Type B pancreatic cell (in vitro differentiated cells): ENCODE measurements around the gene KIF6. TPM values are rescaled to one million over a fixed set of nuclear protein-coding genes. Genes with fewer than 3 reads are reported as not detected.
"Not testable (repeated sequence)": the region's sequence is repeated elsewhere in the genome, so short reads cannot be mapped to it uniquely, and the experiment has no call there.

Source experiments
- DNase-seq: peaks from one replicate; pipeline ENCODE4 v3.0.0; 2021; ENCODE audit warnings: mixed read lengths; ENCODE audit not compliant: unreplicated experiment; ENCODE audit errors: extremely low spot score
- H3K27ac Mint-ChIP-seq: 2 replicates; pipeline ENCODE4 v1.8.0; 2021; ENCODE audit warnings: mild to moderate bottlenecking, mixed read lengths
- H3K27me3 Mint-ChIP-seq: 2 replicates; pipeline ENCODE4 v1.8.0; 2021; ENCODE audit warnings: mixed read lengths
- H3K36me3 Mint-ChIP-seq: 2 replicates; pipeline ENCODE4 v1.8.0; 2021; ENCODE audit warnings: mixed read lengths
- H3K4me1 Mint-ChIP-seq: one replicate; pipeline ENCODE4 v1.8.0; 2021; ENCODE audit warnings: mixed read lengths; ENCODE audit not compliant: unreplicated experiment
- H3K4me3 Mint-ChIP-seq: 2 replicates; pipeline ENCODE4 v1.8.0; 2021; ENCODE audit warnings: mild to moderate bottlenecking, mixed read lengths
- H3K9me3 Mint-ChIP-seq: 2 replicates; pipeline ENCODE4 v1.8.0; 2021; ENCODE audit warnings: mixed read lengths
- total RNA-seq: library from RNA; stranded (reverse); gene quantifications from 2 replicates; pipeline ENCODE4 v1.2.1, GENCODE V29; 2021; ENCODE audit warnings: low replicate concordance
- TF ChIP-seq, protein P1 (sequence below): fragments of 200-600 bp; sonication (generic); conservative IDR thresholded peaks from 2 replicates; pipeline ENCODE4 v1.5.0; 2021; ENCODE audit warnings: antibody characterized with exemption, mild to moderate bottlenecking

Gene KIF6
- total RNA-seq, 1 donor from 2014 or later: 3.3 TPM

DNA sequence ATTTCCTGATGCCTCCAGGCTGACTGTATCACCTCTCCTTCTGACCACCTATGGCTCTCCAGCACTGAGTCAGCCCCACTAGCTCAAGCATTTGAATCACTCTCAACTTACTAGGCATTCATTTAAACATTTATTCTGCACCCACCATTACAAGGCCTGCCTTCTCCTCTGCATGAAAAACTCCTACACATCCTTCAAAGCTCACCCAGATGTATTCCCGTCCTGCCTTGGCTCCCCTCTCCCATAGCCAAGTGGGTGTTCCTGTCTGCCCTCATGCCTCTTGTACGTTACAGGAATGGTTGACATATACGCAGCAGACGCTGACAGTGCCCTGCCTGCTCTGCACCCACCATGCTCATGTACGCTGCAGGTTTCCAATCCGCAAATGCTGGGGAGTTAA lies 432.6 kb downstream of the KIF6 start:
- no peak overlapping the region for H3K4me3 Mint-ChIP-seq
- TF ChIP-seq, protein P1, sequence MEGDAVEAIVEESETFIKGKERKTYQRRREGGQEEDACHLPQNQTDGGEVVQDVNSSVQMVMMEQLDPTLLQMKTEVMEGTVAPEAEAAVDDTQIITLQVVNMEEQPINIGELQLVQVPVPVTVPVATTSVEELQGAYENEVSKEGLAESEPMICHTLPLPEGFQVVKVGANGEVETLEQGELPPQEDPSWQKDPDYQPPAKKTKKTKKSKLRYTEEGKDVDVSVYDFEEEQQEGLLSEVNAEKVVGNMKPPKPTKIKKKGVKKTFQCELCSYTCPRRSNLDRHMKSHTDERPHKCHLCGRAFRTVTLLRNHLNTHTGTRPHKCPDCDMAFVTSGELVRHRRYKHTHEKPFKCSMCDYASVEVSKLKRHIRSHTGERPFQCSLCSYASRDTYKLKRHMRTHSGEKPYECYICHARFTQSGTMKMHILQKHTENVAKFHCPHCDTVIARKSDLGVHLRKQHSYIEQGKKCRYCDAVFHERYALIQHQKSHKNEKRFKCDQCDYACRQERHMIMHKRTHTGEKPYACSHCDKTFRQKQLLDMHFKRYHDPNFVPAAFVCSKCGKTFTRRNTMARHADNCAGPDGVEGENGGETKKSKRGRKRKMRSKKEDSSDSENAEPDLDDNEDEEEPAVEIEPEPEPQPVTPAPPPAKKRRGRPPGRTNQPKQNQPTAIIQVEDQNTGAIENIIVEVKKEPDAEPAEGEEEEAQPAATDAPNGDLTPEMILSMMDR: no peak
- no peaks in the 10 kb centered on the region for H3K36me3 Mint-ChIP-seq
- no peak for DNase-seq
- no peak overlapping the region for H3K27ac Mint-ChIP-seq
- H3K27me3 Mint-ChIP-seq: peaks cover 24% of the 10 kb centered on the region
- no peaks in the 10 kb centered on the region for H3K9me3 Mint-ChIP-seq
- peaks cover 14% of the 10 kb centered on the region for H3K4me1 Mint-ChIP-seq

DNA sequence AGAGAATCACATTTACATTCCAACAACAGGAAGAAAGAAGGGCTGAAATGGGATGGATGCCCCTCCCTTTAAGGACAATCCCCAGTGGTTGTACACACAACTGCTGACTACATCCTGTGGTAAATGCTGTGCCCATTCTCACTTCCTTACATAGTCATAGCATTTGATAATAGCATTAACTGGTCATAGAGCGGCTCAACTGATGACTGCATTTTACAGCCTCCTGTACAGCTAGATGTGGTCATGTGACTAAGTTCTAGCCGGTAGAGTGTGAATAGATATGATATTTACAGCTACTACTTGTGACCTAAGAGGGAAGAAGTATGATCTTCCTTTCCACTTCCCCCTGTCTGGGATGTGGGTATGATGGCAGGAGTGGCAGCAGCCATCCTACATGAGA lies 435.7 kb downstream of the KIF6 start:
- TF ChIP-seq, protein P1: no peak
- Mint-ChIP-seq H3K27ac (no peak overlapping the region), H3K9me3 (no peaks in the 10 kb centered on the region), H3K27me3 (peaks cover 29% of the 10 kb centered on the region), H3K4me3 (no peak overlapping the region), H3K4me1 (no peaks in the 10 kb centered on the region), H3K36me3 (no peaks in the 10 kb centered on the region)
- no peak for DNase-seq

DNA sequence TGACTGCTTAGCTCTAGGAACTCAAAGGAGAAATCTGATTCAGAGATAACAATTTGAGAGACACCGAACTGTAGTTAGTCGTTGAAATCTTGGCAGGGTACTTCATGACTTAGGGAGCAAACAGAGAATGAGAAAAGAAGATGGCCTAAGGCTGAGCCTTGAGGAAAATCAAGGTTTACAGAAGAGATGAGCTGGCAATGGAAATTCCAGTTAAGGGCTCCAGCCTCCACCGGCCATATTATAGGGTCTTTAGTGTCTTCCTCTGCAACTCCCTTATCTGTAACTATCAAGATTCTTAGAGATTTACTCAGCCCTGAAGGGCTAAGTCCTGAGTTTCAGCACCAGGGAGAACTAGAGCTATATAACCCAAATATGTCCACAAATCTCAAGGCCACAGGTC lies 437.6 kb downstream of the KIF6 start:
- no peak for DNase-seq
- Mint-ChIP-seq H3K4me3 (no peak overlapping the region), H3K4me1 (no peaks in the 10 kb centered on the region), H3K27me3 (peaks cover 36% of the 10 kb centered on the region), H3K9me3 (no peaks in the 10 kb centered on the region), H3K27ac (no peak overlapping the region), H3K36me3 (no peaks in the 10 kb centered on the region)
- TF ChIP-seq, protein P1: no peak

DNA sequence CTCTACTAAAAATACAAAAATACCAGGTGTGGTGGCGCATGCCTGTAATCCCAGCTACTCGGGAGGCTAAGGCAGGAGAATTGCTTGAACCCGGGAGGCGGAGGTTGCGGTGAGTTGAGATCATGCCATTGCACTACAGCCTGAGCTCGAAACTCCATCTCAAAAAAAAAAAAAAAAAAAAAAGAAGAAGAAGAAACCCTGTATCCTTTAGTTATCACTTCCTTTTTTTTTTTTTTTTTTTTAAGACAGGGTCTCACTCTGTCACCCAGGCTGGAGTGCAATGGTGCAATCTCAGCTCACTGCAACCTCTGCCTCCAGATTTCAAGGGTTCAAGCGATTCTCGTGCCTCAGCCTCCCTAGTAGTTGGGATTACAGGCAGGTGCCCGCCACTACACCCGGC lies 438.6 kb downstream of the KIF6 start:
- not testable (repeated sequence) for H3K36me3 Mint-ChIP-seq, H3K27ac Mint-ChIP-seq, H3K4me3 Mint-ChIP-seq, H3K9me3 Mint-ChIP-seq, DNase-seq, H3K4me1 Mint-ChIP-seq
- peaks cover 26% of the 10 kb centered on the region for H3K27me3 Mint-ChIP-seq

DNA sequence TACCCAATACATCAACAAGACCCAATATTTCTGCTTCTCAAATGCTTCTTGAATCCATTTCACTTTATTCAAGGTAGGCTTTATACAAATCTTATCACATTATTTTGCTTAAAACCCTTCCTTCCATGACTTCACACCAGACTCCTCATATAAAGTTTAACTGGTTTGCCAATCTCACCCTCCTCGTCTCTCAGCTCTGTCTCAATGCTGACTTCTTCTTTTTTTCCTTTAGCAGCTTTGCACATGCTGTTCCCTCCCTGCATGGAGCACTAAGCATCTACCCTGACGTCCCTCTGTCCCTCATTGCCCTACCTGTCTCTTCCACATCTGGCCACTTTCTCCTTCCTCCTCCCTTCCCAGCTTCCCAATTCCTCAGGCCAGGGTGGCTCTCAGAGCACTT lies 442.4 kb downstream of the KIF6 start:
- no peak overlapping the region for H3K27ac Mint-ChIP-seq
- H3K36me3 Mint-ChIP-seq: no peaks in the 10 kb centered on the region
- H3K4me1 Mint-ChIP-seq: no peaks in the 10 kb centered on the region
- TF ChIP-seq, protein P1: no peak
- DNase-seq: no peak
- H3K4me3 Mint-ChIP-seq: no peak overlapping the region
- H3K27me3 Mint-ChIP-seq: peaks cover 14% of the 10 kb centered on the region
- H3K9me3 Mint-ChIP-seq: no peaks in the 10 kb centered on the region

DNA sequence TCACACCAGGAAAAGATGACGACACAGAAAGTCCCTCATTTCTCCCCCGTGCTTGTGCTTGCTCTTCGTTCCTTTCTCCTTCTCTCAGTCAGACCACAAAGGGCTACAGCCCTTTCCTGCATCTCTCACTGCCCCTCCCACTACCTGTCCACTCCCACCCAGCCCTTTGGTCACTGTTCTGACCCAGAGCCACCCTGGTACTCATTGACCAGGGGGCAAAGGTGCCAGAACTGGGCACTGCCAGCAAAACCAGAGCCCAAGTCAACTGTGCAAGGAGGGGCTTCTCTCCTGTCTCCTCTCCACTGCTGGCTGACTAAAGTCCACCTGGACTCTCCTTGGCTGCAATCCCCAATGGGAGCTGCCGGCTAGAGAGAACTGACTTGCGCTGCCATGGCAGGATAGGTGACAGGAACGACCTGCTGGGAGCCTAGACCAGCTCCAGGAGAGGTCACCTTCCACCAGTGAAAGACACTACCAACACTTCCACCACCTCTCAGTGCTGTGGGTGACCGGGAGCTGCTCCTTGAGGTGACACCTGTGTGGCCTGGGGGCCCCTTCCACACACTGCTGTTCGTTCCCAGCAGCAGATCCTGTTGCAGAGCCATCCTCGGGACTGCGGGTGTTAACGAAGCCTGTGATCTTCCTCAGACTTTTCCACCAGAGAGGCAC lies 443.8 kb downstream of the KIF6 start:
- TF ChIP-seq, protein P1: no peak
- no peak overlapping the region for H3K27ac Mint-ChIP-seq
- H3K36me3 Mint-ChIP-seq: no peaks in the 10 kb centered on the region
- H3K27me3 Mint-ChIP-seq: peaks cover 14% of the 10 kb centered on the region
- DNase-seq: no peak
- H3K9me3 Mint-ChIP-seq: no peaks in the 10 kb centered on the region
- no peak overlapping the region for H3K4me3 Mint-ChIP-seq
- no peaks in the 10 kb centered on the region for H3K4me1 Mint-ChIP-seq
